Epithelial cell of proximal tubule (primary cell): ENCODE data around the gene DNAH12. TPM values are rescaled to one million over a fixed set of nuclear protein-coding genes. Genes with fewer than 3 reads are reported as not detected.
"Not testable (repeated sequence)": the region's sequence is repeated elsewhere in the genome, so short reads cannot be mapped to it uniquely, and the experiment has no call there.

Experiments used
- DNase-seq: peaks from one replicate; pipeline ENCODE4 v3.0.0-alpha.2; 2011; ENCODE audit warnings: low read depth
- H3K4me3 ChIP-seq: 2 replicates; pipeline ENCODE4 v1.5.1; 2011; ENCODE audit warnings: low read depth, mild to moderate bottlenecking, low read length
- CTCF ChIP-seq: conservative IDR thresholded peaks from 2 replicates; pipeline ENCODE4 v1.5.1; 2012; ENCODE audit warnings: low read depth, mild to moderate bottlenecking, low read length
- total RNA-seq: library from RNA; depleted of rRNA; stranded (reverse); fragments of >200 nt; gene quantifications from 2 replicates; pipeline ENCODE4 v1.2.3, GENCODE V29; 2015

Gene DNAH12
- total RNA-seq, 1 donor from 2014 or later, result not detected

GRCh38 chr3:57309769-57310360 lies 234.3 kb downstream of the DNAH12 start:
- TF ChIP-seq CTCF, result no peak
- no peak for DNase-seq
- no peak overlapping the region for H3K4me3 ChIP-seq

- H3K4me3 ChIP-seq, DNase-seq: not testable (repeated sequence)
Measured at GRCh38 chr3:57303520-57303919, 240.6 kb downstream of the DNAH12 start.

GRCh38 chr3:57298041-57298440 lies 246.1 kb downstream of the DNAH12 start:
- DNase-seq, result peak; percentile 68
- H3K4me3 ChIP-seq, result no peak overlapping the region
- TF ChIP-seq CTCF, result peak; percentile 36

- no peak for DNase-seq
- no peak for TF ChIP-seq CTCF
- no peak overlapping the region for H3K4me3 ChIP-seq
Measured at GRCh38 chr3:57292897-57293526, 251.1 kb downstream of the DNAH12 start.

- no peak within 1 kb of the TSS for H3K4me3 ChIP-seq
- no peak for TF ChIP-seq CTCF
- DNase-seq, result no peak
Measured at GRCh38 chr3:57292159-57292896, 251.8 kb downstream of the DNAH12 start, which contains the start of gene ASB14. Gene ASB14, minus strand, starts transcription at chr3:57292685. Its CDS starts 652 bp downstream, at chr3:57292033.

- no peak for TF ChIP-seq CTCF
- H3K4me3 ChIP-seq, result no peak overlapping the region
- no peak for DNase-seq
Measured at GRCh38 chr3:57288403-57288802, 255.7 kb downstream of the DNAH12 start.

GRCh38 chr3:57287205-57287604 lies 256.9 kb downstream of the DNAH12 start:
- H3K4me3 ChIP-seq, result no peak overlapping the region
- TF ChIP-seq CTCF, result no peak
- DNase-seq, result no peak
